Prostate gland (tissue), 2 donors: ENCODE results near the gene LDHAL6B.

Source experiments
- POLR2A ChIP-seq: fragments of 450-650 bp; IDR thresholded peaks from one replicate; pipeline ENCODE4 v1.6.1; 2016; ENCODE audit warnings: antibody characterized with exemption, mild to moderate bottlenecking
- POLR2AphosphoS5 ChIP-seq: sonication (generic); formaldehyde crosslinking; IDR thresholded peaks from one replicate; pipeline ENCODE4 v1.6.1; 2017; ENCODE audit warnings: antibody characterized with exemption
- TF ChIP-seq, protein P1 (sequence below), 4 experiments: fragments of 200-600 bp in 2 of 4; fragments of 450-650 bp in 2 of 4; sonication (generic) in 2 of 4; IDR thresholded peaks; 1 replicate in 3 of 4; 2 replicates in 1 of 4; pipeline ENCODE4 v1.5.1; 2016 to 2019; ENCODE audit warnings: antibody characterized with exemption in 4 of 4, mild to moderate bottlenecking in 2 of 4, moderate library complexity in 2 of 4

DNA sequence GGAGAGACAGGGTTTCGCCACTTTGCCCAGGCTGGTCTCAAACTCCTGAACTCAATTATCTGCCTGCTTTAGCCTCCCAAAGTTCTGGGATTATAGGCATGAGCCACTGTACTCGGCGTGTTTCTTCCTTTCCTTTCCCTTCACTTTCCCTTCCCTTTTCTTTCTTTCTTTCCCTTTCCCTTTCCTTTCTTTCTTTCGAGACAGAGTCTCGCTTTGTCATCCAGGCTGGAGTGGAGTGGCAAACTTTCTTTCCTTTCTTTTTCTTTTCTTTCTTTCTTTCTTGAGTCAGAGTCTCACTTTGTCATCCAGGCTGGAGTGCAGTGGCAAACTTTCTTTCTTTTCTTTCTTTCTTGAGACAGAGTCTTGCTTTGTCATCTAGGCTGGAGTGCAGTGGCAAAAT, 17.4 kb upstream of the LDHAL6B start:
- TF ChIP-seq, protein P1, sequence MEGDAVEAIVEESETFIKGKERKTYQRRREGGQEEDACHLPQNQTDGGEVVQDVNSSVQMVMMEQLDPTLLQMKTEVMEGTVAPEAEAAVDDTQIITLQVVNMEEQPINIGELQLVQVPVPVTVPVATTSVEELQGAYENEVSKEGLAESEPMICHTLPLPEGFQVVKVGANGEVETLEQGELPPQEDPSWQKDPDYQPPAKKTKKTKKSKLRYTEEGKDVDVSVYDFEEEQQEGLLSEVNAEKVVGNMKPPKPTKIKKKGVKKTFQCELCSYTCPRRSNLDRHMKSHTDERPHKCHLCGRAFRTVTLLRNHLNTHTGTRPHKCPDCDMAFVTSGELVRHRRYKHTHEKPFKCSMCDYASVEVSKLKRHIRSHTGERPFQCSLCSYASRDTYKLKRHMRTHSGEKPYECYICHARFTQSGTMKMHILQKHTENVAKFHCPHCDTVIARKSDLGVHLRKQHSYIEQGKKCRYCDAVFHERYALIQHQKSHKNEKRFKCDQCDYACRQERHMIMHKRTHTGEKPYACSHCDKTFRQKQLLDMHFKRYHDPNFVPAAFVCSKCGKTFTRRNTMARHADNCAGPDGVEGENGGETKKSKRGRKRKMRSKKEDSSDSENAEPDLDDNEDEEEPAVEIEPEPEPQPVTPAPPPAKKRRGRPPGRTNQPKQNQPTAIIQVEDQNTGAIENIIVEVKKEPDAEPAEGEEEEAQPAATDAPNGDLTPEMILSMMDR (IDR thresholded peaks at IDR 0.05), result no peak
- TF ChIP-seq POLR2A (no peak), POLR2AphosphoS5 (no peak)
